Tibial nerve (tissue), 3 donors: ENCODE results near the gene KCNA2.

Experiments used
- CTCF ChIP-seq, 5 experiments: fragments of 200-600 bp in 3 of 5; fragments of 450-650 bp in 2 of 5; sonication (generic) in 3 of 5; IDR thresholded peaks; one replicate each; pipeline ENCODE4 v1.5.1; 2016 to 2019; ENCODE audit warnings: antibody characterized with exemption in 5 of 5, mild to moderate bottlenecking in 3 of 5, moderate library complexity in 2 of 5
- POLR2A ChIP-seq, 2 donors: fragments of 450-650 bp; IDR thresholded peaks; one replicate each; pipeline ENCODE4 v1.6.1; 2017; ENCODE audit warnings: antibody characterized with exemption in 2 of 2, mild to moderate bottlenecking in 2 of 2, moderate library complexity in 2 of 2

GRCh38 chr1:110579460-110579859, 26.7 kb downstream of the KCNA2 start:
- TF ChIP-seq POLR2A (IDR thresholded peaks at IDR 0.05) (no peak), CTCF (IDR thresholded peaks at IDR 0.05) (no peak)
